Hematopoietic multipotent progenitor cell treated with erythropoietin and hydrocortisone succinate and interleukin-3 and kit ligand, for 6 days (in vitro differentiated cells): ENCODE measurements around the gene SPSB3.
A peak's percentile ranks its signal among the peaks of the same experiment; 100 is the strongest.

ENCODE experiments used
- DNase-seq: peaks from one replicate; pipeline ENCODE4 v3.0.0-alpha.2; 2015

SPSB3 gene

GRCh38 chr16:1773703-1774447 is 8.5 kb downstream of the SPSB3 start:
- DNase-seq: peak; percentile 73

GRCh38 chr16:1772908-1773702 is 9.3 kb downstream of the SPSB3 start, which contains the start of gene MRPS34:
Gene MRPS34 (minus strand): TSS chr16:1773134. CDS start chr16:1773119, 15 bp downstream.
- peak; percentile 93 for DNase-seq

DNA sequence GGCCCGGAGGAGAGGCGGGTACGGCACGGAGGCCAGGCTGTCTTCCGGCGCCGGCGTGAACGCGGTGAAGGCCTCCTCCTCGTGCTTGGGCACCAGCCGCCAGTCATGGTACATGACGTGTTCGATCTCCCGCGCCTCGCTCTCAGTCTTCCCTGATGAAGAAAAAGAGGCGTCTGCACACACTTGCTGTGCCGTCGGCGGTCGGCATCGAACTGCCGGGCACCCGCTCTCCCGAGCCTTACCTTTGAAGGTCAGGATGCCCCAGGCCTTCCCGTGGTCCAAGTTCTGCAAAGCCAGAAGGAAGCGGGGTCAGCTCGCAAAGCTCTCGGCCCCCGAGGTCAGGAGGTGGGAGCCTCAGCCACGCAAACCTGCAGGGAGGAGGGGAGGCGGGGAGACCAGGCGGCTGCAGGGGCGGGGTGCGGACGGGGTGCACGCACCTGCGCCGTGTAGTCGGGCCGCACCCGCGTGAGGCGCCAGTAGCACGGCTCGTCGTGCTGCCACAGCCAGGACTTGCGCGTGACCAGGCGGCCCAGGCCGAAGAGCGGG is 9.9 kb downstream of the SPSB3 start, which contains the start of gene EME2:
TSS of gene EME2 (plus strand) at position 449 of the 546 bp plus-strand sequence. CDS start 418 bp downstream, outside the sequence.
- DNase-seq: peak; percentile 70

DNA sequence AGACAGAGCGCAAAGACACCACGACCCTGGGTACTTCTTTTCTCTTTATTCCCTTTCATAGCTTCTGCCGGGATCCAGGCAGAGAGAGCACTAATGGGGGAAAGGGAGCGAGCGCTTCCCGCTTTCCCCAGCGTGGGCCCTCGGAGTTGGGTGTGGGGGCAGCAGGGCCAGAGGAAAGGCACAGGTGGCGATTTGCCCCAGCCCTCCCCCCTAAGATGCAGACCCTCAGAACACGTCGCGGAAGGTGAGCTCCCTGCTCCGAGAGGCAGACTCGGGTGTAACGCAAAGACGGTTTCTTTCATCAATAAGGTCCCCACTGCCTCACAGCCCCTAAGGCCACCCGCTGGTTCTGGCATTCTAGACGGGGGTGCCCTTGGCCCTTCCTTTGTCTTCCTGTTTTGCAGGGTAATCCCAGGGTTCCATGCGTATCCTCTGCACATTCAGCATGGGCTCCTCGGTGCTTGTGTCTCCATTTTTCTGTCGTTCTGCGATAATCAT is 10.5 kb downstream of the SPSB3 start:
- no peak for DNase-seq

DNA sequence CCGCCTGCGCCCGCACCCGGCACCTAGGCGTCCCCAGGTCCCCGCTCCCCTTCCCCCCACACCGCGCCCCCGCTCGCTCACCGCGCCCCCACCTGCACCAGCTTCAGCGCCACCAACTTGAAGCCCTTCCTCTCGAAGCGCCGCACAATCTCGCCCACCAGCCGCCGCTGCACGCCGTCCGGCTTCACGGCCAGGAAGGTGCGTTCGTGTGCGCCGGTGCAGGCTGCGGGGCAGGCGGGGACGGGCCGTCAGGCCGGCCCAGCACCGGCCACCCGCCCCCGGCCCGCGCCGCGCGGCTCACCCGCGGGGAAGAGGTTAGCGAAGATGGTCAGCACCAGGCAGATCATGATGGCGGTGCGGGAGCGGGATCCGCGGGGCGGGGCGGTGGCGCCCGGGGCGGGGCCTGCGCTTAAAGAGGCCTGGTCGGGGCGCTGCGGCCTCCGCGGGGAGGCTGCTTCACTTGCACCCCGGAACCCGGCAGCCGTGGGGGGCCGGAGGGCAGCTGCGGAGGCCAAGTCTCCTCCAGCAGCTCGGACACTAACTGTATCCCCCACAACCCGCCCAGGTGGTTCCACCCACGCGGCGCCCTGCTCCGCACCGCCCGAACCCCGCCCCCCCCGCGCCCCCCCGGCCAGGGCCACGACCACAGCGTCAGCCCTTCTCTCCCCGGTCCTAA is 11.0 kb downstream of the SPSB3 start, which contains the start of gene NME3:
TSS of gene NME3 (minus strand) at position 356 of the 676 bp plus-strand sequence. CDS start at position 347, 9 bp downstream.
- peak; percentile 80 for DNase-seq

DNA sequence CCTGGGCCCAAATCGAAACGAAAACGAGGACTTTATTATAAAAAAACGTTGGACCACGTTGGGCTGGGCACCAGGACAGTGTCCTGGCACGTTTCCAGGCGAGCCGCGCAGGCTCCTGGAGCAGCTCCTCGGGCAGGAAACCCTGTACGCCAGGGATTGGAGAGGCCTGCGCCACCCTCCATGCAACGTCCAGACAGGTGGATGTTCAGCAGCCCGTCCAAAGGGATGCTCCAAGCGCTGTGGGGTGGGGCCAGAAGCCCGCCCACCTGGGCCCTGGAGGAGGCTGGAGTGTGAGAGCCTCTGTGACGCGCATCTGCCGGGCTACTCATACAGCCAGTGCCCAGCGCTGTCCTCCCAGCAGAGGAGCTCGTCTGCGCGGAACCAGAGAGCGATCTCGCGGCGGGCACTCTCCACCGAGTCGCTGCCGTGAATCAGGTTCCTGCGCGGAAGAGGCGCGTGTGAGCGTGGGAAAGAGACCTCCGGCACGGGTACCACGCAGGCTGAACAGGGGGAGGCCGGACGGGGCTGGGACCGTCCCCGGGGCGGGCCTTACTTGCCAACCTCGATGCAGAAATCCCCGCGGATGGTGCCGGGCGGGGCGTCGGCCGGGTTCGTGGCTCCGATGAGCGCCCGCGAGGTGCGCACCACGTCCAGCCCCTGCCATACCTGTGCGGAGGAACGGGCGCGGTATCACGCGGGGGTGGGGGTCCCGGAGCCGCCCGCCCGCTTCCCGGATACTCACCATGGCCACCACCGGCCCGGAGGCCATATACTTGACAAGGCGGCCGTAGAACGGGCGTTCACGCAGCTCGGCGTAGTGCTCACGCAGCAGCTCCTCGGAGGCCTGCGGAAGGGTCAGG is 11.8 kb downstream of the SPSB3 start:
- peak; percentile 40 for DNase-seq

DNA sequence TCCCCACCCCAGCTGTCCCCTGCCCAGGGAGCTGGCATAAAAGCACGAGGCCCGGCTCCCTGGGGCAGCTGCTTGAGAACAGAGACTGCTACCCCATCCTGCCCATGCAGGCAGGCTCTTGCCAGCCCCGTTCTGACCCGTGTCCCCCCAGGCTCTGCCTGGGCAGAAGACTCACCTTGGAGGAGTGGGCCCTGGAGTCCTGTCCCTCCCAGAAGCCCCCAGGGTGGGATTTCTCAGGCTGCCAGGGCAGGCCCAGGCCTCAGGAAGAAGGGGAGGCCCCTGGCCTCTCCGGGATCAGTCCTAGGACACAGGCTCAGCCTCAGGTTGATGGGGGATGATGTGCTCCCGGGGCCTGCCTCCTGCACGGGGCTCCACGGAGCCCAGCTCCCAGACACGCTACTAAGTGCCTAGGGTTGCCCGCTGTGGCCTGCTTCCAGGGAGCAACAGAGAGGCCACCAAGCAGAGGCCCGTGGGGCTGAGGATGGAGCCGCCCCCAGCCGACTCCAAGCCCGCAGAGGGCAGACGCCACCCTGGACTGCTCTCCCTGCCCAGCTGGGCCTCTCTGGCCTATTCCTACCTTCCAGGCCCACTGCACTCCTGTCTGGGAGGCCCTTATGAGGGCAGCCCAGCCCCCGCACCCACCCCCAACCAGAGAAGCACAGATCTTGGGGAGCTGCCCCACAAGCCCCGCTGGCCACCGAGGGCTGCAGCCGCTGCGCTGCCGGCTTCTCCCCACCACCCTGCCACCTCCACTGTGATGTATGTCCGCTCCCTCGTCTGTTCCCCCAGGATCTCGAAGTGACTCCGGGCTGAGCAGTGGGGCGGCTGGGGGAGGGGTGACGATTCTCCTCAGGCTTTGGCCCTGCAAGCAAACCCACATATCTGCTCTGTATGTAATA is 12.7 kb downstream of the SPSB3 start:
- no peak for DNase-seq

DNA sequence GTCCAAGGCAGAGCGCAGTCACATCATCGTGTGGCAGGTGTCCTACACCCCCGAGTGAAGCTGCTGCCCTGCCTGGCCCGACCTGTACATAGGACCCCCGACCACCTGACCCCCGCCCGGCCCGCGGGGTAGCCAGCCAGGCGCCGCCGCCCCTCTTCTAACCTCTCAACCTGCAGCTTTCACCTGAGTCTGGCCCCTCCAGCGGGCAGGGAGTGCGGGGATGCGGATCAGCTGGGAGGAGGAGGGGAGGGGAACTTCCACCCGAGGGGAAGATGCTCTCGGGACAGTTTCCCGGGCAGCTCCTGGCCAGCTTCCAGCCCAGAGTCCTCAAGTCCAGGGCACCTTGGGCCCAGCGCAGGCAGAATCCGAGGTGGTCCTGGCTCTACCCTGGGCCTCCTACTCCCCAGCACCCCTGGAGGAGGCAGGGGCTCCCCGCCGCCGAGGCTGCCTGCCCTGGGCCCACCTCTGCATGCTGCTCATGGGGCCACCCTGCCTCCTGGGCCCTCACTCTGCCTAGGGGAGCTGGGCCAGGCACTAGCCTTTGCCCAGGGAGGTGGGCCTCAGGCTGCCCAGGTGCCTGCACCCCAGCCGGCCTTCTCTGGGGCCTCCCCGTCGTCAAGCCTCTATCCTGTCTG is 13.5 kb downstream of the SPSB3 start:
- DNase-seq: no peak

- DNase-seq: no peak
Observed at GRCh38 chr16:1768061-1768766, 14.2 kb downstream of the SPSB3 start.

GRCh38 chr16:1767116-1767994 is 15.0 kb downstream of the SPSB3 start:
- DNase-seq: no peak

- DNase-seq: no peak
Observed at GRCh38 chr16:1766701-1767100, 15.7 kb downstream of the SPSB3 start.

GRCh38 chr16:1766231-1766630 is 16.1 kb downstream of the SPSB3 start:
- no peak for DNase-seq

GRCh38 chr16:1765826-1766225 is 16.5 kb downstream of the SPSB3 start:
- DNase-seq: no peak

- no peak for DNase-seq
Observed at GRCh38 chr16:1764971-1765370, 17.4 kb downstream of the SPSB3 start.

DNA sequence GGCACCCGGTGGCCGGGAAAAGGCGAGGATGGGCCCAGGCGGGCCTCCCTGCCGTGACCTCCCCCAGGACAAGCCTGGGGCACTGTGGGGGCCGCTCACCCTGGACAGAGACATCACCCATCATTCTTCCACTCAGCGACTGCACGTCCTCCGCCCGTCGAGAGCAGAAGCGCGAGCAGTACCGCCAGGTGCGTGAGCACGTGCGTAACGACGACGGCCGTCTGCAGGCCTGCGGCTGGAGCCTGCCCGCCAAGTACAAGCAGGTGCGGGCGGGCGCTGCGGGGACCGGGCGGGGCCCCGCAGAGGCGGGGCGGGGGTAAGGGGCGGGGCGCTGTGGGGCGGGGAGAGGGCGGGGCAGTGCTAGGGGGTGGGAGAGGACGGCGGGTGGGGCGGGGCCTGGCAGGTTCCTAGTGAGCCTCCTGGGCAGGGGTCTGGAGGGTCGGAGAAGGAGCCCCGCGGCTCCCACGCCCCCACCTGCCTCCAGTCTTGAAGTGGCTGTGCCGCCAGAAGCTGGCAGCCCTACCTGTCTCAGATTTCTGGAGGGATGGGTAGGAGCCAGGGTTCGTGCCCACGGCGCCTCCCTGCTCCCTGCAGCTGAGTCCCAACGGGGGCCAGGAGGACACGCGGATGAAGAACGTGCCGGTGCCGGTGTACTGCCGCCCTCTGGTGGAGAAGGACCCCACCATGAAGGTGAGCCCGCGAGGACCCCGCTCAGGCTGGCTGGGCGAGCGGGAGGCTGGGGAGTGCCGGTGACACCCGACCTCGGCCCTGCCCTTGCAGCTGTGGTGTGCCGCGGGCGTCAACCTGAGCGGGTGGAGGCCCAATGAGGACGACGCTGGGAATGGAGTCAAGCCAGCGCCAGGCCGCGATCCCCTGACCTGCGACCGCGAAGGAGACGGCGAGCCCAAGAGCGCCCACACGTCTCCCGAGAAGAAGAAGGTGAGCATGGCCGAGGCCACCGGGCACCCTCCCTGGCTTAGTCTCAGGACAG is 18.6 kb downstream of the SPSB3 start:
- no peak for DNase-seq

GRCh38 chr16:1762879-1763520 is 19.4 kb downstream of the SPSB3 start:
- no peak for DNase-seq
